Esophagus squamous epithelium (tissue), 4 donors: ENCODE data around the gene MT1M.

Experiments
- POLR2A ChIP-seq, 4 donors: fragments of 450-650 bp; IDR thresholded peaks; one replicate each; pipeline ENCODE4 v1.6.1; 2017; ENCODE audit warnings: antibody characterized with exemption in 4 of 4, mild to moderate bottlenecking in 4 of 4, moderate library complexity in 3 of 4
- TF ChIP-seq, protein P1 (sequence below), 6 experiments: fragments of 450-650 bp in 4 of 6; fragments of 200-600 bp in 2 of 6; sonication (generic) in 2 of 6; IDR thresholded peaks; one replicate each; pipeline ENCODE4 v1.5.1; 2016 to 2019; ENCODE audit warnings: antibody characterized with exemption in 6 of 6, mild to moderate bottlenecking in 4 of 6, moderate library complexity in 4 of 6

DNA sequence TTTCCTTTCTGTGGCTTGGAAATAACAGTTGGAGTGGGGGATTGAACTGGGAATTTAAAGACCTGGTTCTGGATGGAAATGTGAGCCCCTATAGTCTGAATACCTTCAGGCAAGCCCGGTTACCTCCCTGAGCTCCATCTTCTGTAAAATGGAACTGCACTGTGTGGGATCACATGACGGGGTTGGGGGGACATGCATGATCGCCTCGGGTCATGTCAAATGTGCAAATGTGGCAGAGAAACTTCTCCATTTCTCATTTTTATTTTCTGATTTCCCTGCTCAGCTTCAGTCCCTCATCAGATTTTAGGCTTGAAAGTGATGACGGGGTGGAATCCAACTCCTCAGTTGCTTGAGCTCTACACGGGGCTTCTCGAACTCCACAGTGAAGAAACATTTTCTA lies 20.8 kb downstream of the MT1M start:
- TF ChIP-seq, protein P1, sequence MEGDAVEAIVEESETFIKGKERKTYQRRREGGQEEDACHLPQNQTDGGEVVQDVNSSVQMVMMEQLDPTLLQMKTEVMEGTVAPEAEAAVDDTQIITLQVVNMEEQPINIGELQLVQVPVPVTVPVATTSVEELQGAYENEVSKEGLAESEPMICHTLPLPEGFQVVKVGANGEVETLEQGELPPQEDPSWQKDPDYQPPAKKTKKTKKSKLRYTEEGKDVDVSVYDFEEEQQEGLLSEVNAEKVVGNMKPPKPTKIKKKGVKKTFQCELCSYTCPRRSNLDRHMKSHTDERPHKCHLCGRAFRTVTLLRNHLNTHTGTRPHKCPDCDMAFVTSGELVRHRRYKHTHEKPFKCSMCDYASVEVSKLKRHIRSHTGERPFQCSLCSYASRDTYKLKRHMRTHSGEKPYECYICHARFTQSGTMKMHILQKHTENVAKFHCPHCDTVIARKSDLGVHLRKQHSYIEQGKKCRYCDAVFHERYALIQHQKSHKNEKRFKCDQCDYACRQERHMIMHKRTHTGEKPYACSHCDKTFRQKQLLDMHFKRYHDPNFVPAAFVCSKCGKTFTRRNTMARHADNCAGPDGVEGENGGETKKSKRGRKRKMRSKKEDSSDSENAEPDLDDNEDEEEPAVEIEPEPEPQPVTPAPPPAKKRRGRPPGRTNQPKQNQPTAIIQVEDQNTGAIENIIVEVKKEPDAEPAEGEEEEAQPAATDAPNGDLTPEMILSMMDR (IDR thresholded peaks at IDR 0.05): no peak
- no peak for TF ChIP-seq POLR2A (IDR thresholded peaks at IDR 0.05)
